DND-41 (cell line): ENCODE results near the gene FLOT1.

ENCODE experiments used
- ATAC-seq: fragments of 200-7000 bp; cut with Tn5 transposase; 3 replicates; pipeline ENCODE4 v1.9.1; 2021; ENCODE audit warnings: low read depth; ENCODE audit not compliant: insufficient read depth
- DNase-seq: peaks from one replicate; pipeline ENCODE4 v3.0.0-alpha.2; 2020
- H2AFZ ChIP-seq: 2 replicates; pipeline ENCODE4 v1.6.0; 2012; ENCODE audit warnings: low read depth, low read length
- H3K27ac ChIP-seq: 2 replicates; pipeline ENCODE4 v1.5.1; 2012; ENCODE audit warnings: low read length, inconsistent platforms
- H3K27me3 ChIP-seq: fragments of 200-600 bp; sonication (generic); 2 replicates; pipeline ENCODE4 v1.6.0; 2012; ENCODE audit warnings: low read length, mild to moderate bottlenecking, inconsistent platforms; ENCODE audit not compliant: insufficient read depth, poor library complexity
- H3K36me3 ChIP-seq: 2 replicates; pipeline ENCODE4 v1.5.1; 2012; ENCODE audit warnings: low read length, inconsistent platforms; ENCODE audit not compliant: insufficient read depth
- H3K4me1 ChIP-seq: 2 replicates; pipeline ENCODE4 v1.5.1; 2012; ENCODE audit warnings: mild to moderate bottlenecking, low read length; ENCODE audit not compliant: insufficient read depth
- H3K4me2 ChIP-seq: 2 replicates; pipeline ENCODE4 v1.6.0; 2012; ENCODE audit warnings: mild to moderate bottlenecking, moderate library complexity, low read length, inconsistent platforms; ENCODE audit not compliant: insufficient read depth
- H3K4me3 ChIP-seq, 2 experiments: fragments of 200-600 bp in 1 of 2; shearing (Covaris generic) in 1 of 2; 2 replicates each; pipeline ENCODE4 v1.5.1; 2012 to 2016; ENCODE audit warnings: inconsistent platforms in 2 of 2, low read length in 2 of 2, mild to moderate bottlenecking in 2 of 2, low read depth in 1 of 2, moderate library complexity in 1 of 2
- H3K79me2 ChIP-seq: 2 replicates; pipeline ENCODE4 v1.6.0; 2012; ENCODE audit warnings: low read length, inconsistent platforms; ENCODE audit not compliant: insufficient read depth
- H3K9ac ChIP-seq: 2 replicates; pipeline ENCODE4 v1.6.0; 2012; ENCODE audit warnings: low read depth, mild to moderate bottlenecking, inconsistent platforms, low read length, moderate library complexity
- H3K9me3 ChIP-seq: 2 replicates; pipeline ENCODE4 v1.5.1; 2012; ENCODE audit warnings: low read length, moderate library complexity, mild to moderate bottlenecking, inconsistent platforms; ENCODE audit not compliant: insufficient read depth, severe bottlenecking
- H4K20me1 ChIP-seq: 2 replicates; pipeline ENCODE4 v1.6.0; 2012; ENCODE audit warnings: low read length; ENCODE audit not compliant: insufficient read depth
- CTCF ChIP-seq: IDR thresholded peaks from 2 replicates; pipeline ENCODE4 v1.5.1; 2012; ENCODE audit warnings: borderline replicate concordance, low read length, moderate library complexity, mild to moderate bottlenecking; ENCODE audit not compliant: poor library complexity, severe bottlenecking; ENCODE audit errors: extremely low read depth
- EZH2 ChIP-seq: IDR thresholded peaks from 3 replicates; pipeline ENCODE4 v1.6.1; 2012; ENCODE audit warnings: borderline replicate concordance, low read depth, mild to moderate bottlenecking, moderate library complexity, low read length, inconsistent platforms; ENCODE audit not compliant: severe bottlenecking

The FLOT1 gene

GRCh38 chr6:30688569-30688968, 53.9 kb downstream of the FLOT1 start:
- peaks cover 67% of the 10 kb centered on the region for H3K79me2 ChIP-seq
- peak overlapping the region; percentile 72 for H3K9ac ChIP-seq
- TF ChIP-seq CTCF (no peak), EZH2 (no peak)
- no peaks in the 10 kb centered on the region for H3K27me3 ChIP-seq
- H2AFZ ChIP-seq = no peak overlapping the region
- H3K27ac ChIP-seq = peak overlapping the region; percentile 80; the same call in 1 of the 2 replicates
- H3K36me3 ChIP-seq = peaks cover 13% of the 10 kb centered on the region; the same call in 1 of the 2 replicates
- peaks cover 59% of the 10 kb centered on the region for H3K4me1 ChIP-seq
- H4K20me1 ChIP-seq = peaks cover 18% of the 10 kb centered on the region; the same call in 1 of the 2 replicates
- H3K4me3 ChIP-seq = no peak overlapping the region
- H3K9me3 ChIP-seq = no peaks in the 10 kb centered on the region
- DNase-seq (no peak), ATAC-seq (no peak)
- peak overlapping the region; percentile 87 for H3K4me2 ChIP-seq

GRCh38 chr6:30687659-30688431, 54.6 kb downstream of the FLOT1 start:
- ATAC-seq (no peak), DNase-seq (no peak)
- Histone ChIP-seq H3K4me2 (peak overlapping the region; percentile 95), H3K36me3 (peaks cover 19% of the 10 kb centered on the region; the same call in 1 of the 2 replicates), H4K20me1 (peaks cover 25% of the 10 kb centered on the region; the same call in 1 of the 2 replicates), H3K9me3 (no peaks in the 10 kb centered on the region), H3K79me2 (peaks cover 74% of the 10 kb centered on the region), H3K4me1 (peaks cover 66% of the 10 kb centered on the region), H2AFZ (peak overlapping the region; percentile 65; the same call in 1 of the 2 replicates), H3K27me3 (no peaks in the 10 kb centered on the region), H3K4me3 (peak overlapping the region; percentile 65 to 68; a peak in 3 of 4 replicates), H3K27ac (peak overlapping the region; percentile 80), H3K9ac (peak overlapping the region; percentile 88)
- TF ChIP-seq EZH2 (no peak), CTCF (no peak)

GRCh38 chr6:30686908-30687658, 55.4 kb downstream of the FLOT1 start:
- Histone ChIP-seq H4K20me1 (peaks cover 28% of the 10 kb centered on the region), H3K79me2 (peaks cover 82% of the 10 kb centered on the region), H3K9me3 (no peaks in the 10 kb centered on the region), H3K4me2 (peak overlapping the region; percentile 95), H2AFZ (peak overlapping the region; percentile 65), H3K4me3 (peak overlapping the region; percentile 65 to 68), H3K36me3 (peaks cover 24% of the 10 kb centered on the region; the same call in 1 of the 2 replicates), H3K9ac (peak overlapping the region; percentile 88), H3K4me1 (peaks cover 74% of the 10 kb centered on the region), H3K27ac (peak overlapping the region; percentile 80), H3K27me3 (no peaks in the 10 kb centered on the region)
- TF ChIP-seq CTCF = no peak
- no peak for TF ChIP-seq EZH2
- DNase-seq (peak; percentile 92), ATAC-seq (peak; percentile 33)
